NCI-H748 (cell line): ENCODE measurements around the gene SNRNP48.
A peak's percentile ranks its signal among the peaks of the same experiment; 100 is the strongest.

Source experiments
- DNase-seq: peaks from one replicate; lab custom pipeline; 2025; ENCODE audit not compliant: unreplicated experiment; lab: John Stamatoyannopoulos, UW

The SNRNP48 gene

GRCh38 chr6:7558781-7559180 lies 31.2 kb upstream of the SNRNP48 start:
- no peak for DNase-seq

- no peak for DNase-seq
Observed at GRCh38 chr6:7559196-7559595, 30.8 kb upstream of the SNRNP48 start.

GRCh38 chr6:7559651-7560385 lies 30.2 kb upstream of the SNRNP48 start:
- peak; percentile 32 for DNase-seq

- peak; percentile 99 for DNase-seq
Observed at GRCh38 chr6:7561153-7561964, 28.6 kb upstream of the SNRNP48 start.

GRCh38 chr6:7562769-7563168 lies 27.2 kb upstream of the SNRNP48 start:
- no peak for DNase-seq

- DNase-seq = no peak
Observed at GRCh38 chr6:7566107-7566506, 23.9 kb upstream of the SNRNP48 start.

- DNase-seq = peak; percentile 14
Observed at GRCh38 chr6:7566617-7567173, 23.3 kb upstream of the SNRNP48 start.

GRCh38 chr6:7568021-7568420 lies 22.0 kb upstream of the SNRNP48 start:
- no peak for DNase-seq

- no peak for DNase-seq
Observed at GRCh38 chr6:7569082-7569481, 20.9 kb upstream of the SNRNP48 start.

GRCh38 chr6:7572213-7572943 lies 17.6 kb upstream of the SNRNP48 start:
- no peak for DNase-seq

GRCh38 chr6:7574500-7574899 lies 15.5 kb upstream of the SNRNP48 start:
- no peak for DNase-seq

GRCh38 chr6:7578516-7578915 lies 11.5 kb upstream of the SNRNP48 start:
- no peak for DNase-seq

- DNase-seq = no peak
Observed at GRCh38 chr6:7578931-7579330, 11.1 kb upstream of the SNRNP48 start.

GRCh38 chr6:7579851-7580250 lies 10.1 kb upstream of the SNRNP48 start:
- DNase-seq = no peak

- DNase-seq = peak; percentile 10
Observed at GRCh38 chr6:7580537-7580926, 9.5 kb upstream of the SNRNP48 start.

- no peak for DNase-seq
Observed at GRCh38 chr6:7580927-7581618, 8.9 kb upstream of the SNRNP48 start.

GRCh38 chr6:7585287-7585930 lies 4.6 kb upstream of the SNRNP48 start:
- DNase-seq = no peak

GRCh38 chr6:7587631-7588100 lies 2.3 kb upstream of the SNRNP48 start:
- DNase-seq = peak; percentile 16

GRCh38 chr6:7588506-7588905 lies 1.5 kb upstream of the SNRNP48 start:
- DNase-seq = no peak

GRCh38 chr6:7589221-7589620 lies 777 bp upstream of the SNRNP48 start:
- no peak for DNase-seq
